Right lobe of liver (tissue), 6 donors: ENCODE results near the gene WNK3. TPM values are rescaled to one million over a fixed set of nuclear protein-coding genes. Genes with fewer than 3 reads are reported as not detected.

Experiments
- ATAC-seq, 4 donors: fragments of 200-7000 bp; cut with Tn5 transposase; one replicate each; pipeline ENCODE4 v1.9.1; 2020; ENCODE audit warnings: mild to moderate bottlenecking in 4 of 4, moderate library complexity in 4 of 4
- DNase-seq, 3 donors: peaks; one replicate each; pipeline ENCODE4 v3.0.0-alpha.2; 2020
- H3K27ac ChIP-seq, 3 donors: fragments of 200-600 bp; one replicate each; pipeline ENCODE4 v1.8.0; 2022
- H3K27me3 ChIP-seq, 2 donors: fragments of 200-600 bp; one replicate each; pipeline ENCODE4 v1.8.0; 2022
- H3K36me3 ChIP-seq, 4 donors: fragments of 200-600 bp; sonication (generic) in 1 of 4; one replicate each; pipeline versions ENCODE4 v1.5.1 to v1.8.0; 2017 to 2022; ENCODE audit warnings: control low read depth in 1 of 4
- H3K4me1 ChIP-seq, 4 donors: fragments of 200-600 bp; sonication (generic) in 1 of 4; one replicate each; pipeline versions ENCODE4 v1.5.1 to v1.8.0; 2017 to 2022; ENCODE audit warnings: control low read depth in 1 of 4
- H3K4me3 ChIP-seq, 3 donors: fragments of 200-600 bp; one replicate each; pipeline ENCODE4 v1.8.0; 2022
- H3K9me3 ChIP-seq, 4 donors: fragments of 200-600 bp; sonication (generic) in 1 of 4; one replicate each; pipeline versions ENCODE4 v1.5.1 to v1.8.0; 2017 to 2022; ENCODE audit warnings: control low read depth in 1 of 4
- POLR2A ChIP-seq: fragments of 450-650 bp; IDR thresholded peaks from one replicate; pipeline ENCODE4 v1.6.1; 2017; ENCODE audit warnings: antibody characterized with exemption, mild to moderate bottlenecking
- WGBS: methylation state at CpG from one replicate; pipeline ENCODE4 v1.1.6; 2018; ENCODE audit warnings: low coverage, low lambda C conversion rate; ENCODE audit not compliant: insufficient coverage; ENCODE audit errors: missing lambda C conversion rate; 5-methylcytosine and 5-hydroxymethylcytosine counted together
- intact Hi-C, 2 donors: fragments of 100-400 bp; cut with DNase I; formaldehyde crosslinking; loops; one replicate each; pipeline versions ENCODE4 v1.11.2 to v1.14.1; 2022
- total RNA-seq, 6 experiments: library from RNA; depleted of rRNA in 2 of 6; stranded (reverse); fragments of >200 nt in 2 of 6; fragmentation: NEBNext Ultra II Directional in 3 of 6; extraction: Animal tissue kit (Norgen Biotek cat#: 25700) in 3 of 6; gene quantifications; one replicate each; pipeline versions ENCODE4 v1.1.0 to v1.2.4, GENCODE V29; 2016 to 2023
- TF ChIP-seq, protein P1 (sequence below), 4 donors: fragments of 200-600 bp in 3 of 4; fragments of 450-650 bp in 1 of 4; IDR thresholded peaks; one replicate each; pipeline versions ENCODE4 v1.5.1 to v1.8.0; 2016 to 2022; ENCODE audit warnings: antibody characterized with exemption in 4 of 4, mild to moderate bottlenecking in 2 of 4
- donor health status: DM: no; HTN: yes; CAD: no.
- donor health status: DM: no; HTN: no; CAD: no.
- donor health status: DM: no; HTN: no; CAD: no.
- donor health status: DM: no; HTN: yes; CAD: no.
- donor health status: DM: no; HTN: yes; CAD: no.

WNK3 gene
- total RNA-seq, 6 experiments from 2014 or later, result 3.9 to 16.0 (median 9.6) TPM

DNA sequence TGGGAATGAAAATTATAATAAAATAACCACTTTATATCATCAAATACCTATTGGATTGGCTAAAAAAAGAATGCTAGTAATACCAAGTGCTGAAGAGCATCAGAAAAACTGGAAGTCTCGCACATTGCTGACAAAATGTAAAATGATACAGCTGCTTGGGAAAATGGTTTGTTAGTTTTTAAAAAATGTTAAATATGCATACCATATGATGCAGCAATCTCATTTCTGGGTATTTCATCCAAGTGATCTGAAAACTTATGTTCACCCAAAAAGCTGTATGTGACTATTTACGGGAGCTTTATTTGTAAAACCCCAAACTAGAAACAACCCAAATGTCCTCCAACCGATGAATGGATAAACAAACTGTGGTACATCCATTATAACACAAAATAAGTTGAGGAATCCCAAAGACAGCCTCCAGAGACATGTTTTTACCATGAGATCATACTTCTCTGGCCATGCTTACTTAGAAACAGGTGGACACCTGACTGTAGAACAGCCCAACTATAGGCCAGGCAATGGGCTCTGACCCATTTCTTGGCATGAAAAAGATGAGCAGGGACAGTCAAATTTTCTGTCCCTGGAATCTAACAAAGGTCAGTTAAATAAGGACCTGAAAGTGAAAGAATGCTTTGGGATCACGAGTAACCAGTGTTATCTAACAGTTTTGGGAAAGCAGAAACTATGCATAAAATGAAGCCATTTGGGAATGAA lies 127.3 kb downstream of the WNK3 start:
- no peak for TF ChIP-seq POLR2A
- TF ChIP-seq, protein P1, sequence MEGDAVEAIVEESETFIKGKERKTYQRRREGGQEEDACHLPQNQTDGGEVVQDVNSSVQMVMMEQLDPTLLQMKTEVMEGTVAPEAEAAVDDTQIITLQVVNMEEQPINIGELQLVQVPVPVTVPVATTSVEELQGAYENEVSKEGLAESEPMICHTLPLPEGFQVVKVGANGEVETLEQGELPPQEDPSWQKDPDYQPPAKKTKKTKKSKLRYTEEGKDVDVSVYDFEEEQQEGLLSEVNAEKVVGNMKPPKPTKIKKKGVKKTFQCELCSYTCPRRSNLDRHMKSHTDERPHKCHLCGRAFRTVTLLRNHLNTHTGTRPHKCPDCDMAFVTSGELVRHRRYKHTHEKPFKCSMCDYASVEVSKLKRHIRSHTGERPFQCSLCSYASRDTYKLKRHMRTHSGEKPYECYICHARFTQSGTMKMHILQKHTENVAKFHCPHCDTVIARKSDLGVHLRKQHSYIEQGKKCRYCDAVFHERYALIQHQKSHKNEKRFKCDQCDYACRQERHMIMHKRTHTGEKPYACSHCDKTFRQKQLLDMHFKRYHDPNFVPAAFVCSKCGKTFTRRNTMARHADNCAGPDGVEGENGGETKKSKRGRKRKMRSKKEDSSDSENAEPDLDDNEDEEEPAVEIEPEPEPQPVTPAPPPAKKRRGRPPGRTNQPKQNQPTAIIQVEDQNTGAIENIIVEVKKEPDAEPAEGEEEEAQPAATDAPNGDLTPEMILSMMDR (IDR thresholded peaks at IDR 0.05), result no peak
- intact Hi-C loops, result no loop called here
- H3K36me3 ChIP-seq, result no peaks in the 10 kb centered on the region
- DNase-seq (no peak), ATAC-seq (peak; percentile 40 to 94 (median 67))
- H3K4me3 ChIP-seq, result no peak overlapping the region
- no peaks in the 10 kb centered on the region for H3K9me3 ChIP-seq
- 58% methylated on average over 4 of the region's 4 CpGs for WGBS
- H3K4me1 ChIP-seq, result no peaks in the 10 kb centered on the region
- H3K27ac ChIP-seq, result peak overlapping the region in 2 of 3 donors; percentile 28 to 55
- no peaks in the 10 kb centered on the region for H3K27me3 ChIP-seq

GRCh38 chrX:54223581-54223980 lies 134.3 kb downstream of the WNK3 start:
- H3K9me3 ChIP-seq, result no peaks in the 10 kb centered on the region
- H3K4me1 ChIP-seq, result no peaks in the 10 kb centered on the region
- H3K27ac ChIP-seq, result no peak overlapping the region
- 75% methylated on average over 2 of the region's 2 CpGs for WGBS
- ATAC-seq (no peak), DNase-seq (no peak)
- intact Hi-C loops, result no loop called here
- TF ChIP-seq POLR2A, result no peak
- TF ChIP-seq, protein P1 (IDR thresholded peaks at IDR 0.05), result no peak
- no peaks in the 10 kb centered on the region for H3K36me3 ChIP-seq
- no peaks in the 10 kb centered on the region for H3K27me3 ChIP-seq
- H3K4me3 ChIP-seq, result no peak overlapping the region

- H3K36me3 ChIP-seq, result no peaks in the 10 kb centered on the region
- no peak overlapping the region for H3K27ac ChIP-seq
- no peak overlapping the region for H3K4me3 ChIP-seq
- TF ChIP-seq, protein P1 (IDR thresholded peaks at IDR 0.05), result no peak
- no peak for TF ChIP-seq POLR2A
- H3K9me3 ChIP-seq, result no peaks in the 10 kb centered on the region
- no peaks in the 10 kb centered on the region for H3K27me3 ChIP-seq
- ATAC-seq, result no peak
- 84% methylated on average over 3 of the region's 3 CpGs for WGBS
- H3K4me1 ChIP-seq, result no peaks in the 10 kb centered on the region
- no peak for DNase-seq
- intact Hi-C loops, result no loop called here
These were observed 144.2 kb downstream of the WNK3 start for GRCh38 chrX:54213603-54214002.

- no peak for TF ChIP-seq POLR2A
- TF ChIP-seq, protein P1 (IDR thresholded peaks at IDR 0.05), result no peak
- intact Hi-C loops, result no loop called here
- H3K36me3 ChIP-seq, result no peaks in the 10 kb centered on the region
- no peaks in the 10 kb centered on the region for H3K4me1 ChIP-seq
- 77% methylated on average over 3 of the region's 3 CpGs for WGBS
- H3K27me3 ChIP-seq, result no peaks in the 10 kb centered on the region
- no peak overlapping the region for H3K4me3 ChIP-seq
- no peak for ATAC-seq
- no peak overlapping the region for H3K27ac ChIP-seq
- no peak for DNase-seq
- no peaks in the 10 kb centered on the region for H3K9me3 ChIP-seq
These were observed 149.3 kb downstream of the WNK3 start for GRCh38 chrX:54208531-54208930.
